Keratinocyte (primary cell): ENCODE measurements around the gene NR1H2.

Source experiments
- CTCF ChIP-seq, 3 experiments: IDR thresholded peaks in 1 of 3; conservative IDR thresholded peaks in 1 of 3; optimal IDR thresholded peaks in 1 of 3; 2 replicates in 2 of 3; 3 replicates in 1 of 3; pipeline versions ENCODE3 to v1.5.1; 2011; ENCODE audit warnings: low read length in 3 of 3, mild to moderate bottlenecking in 3 of 3, moderate library complexity in 2 of 3, control low read depth in 1 of 3, inconsistent platforms in 1 of 3; ENCODE audit not compliant: insufficient read depth in 2 of 3; ENCODE audit errors: extremely low read depth in 1 of 3
- EZH2 ChIP-seq: IDR thresholded peaks from one replicate; pipeline ENCODE4 v1.6.1; 2012; ENCODE audit warnings: inconsistent platforms, mild to moderate bottlenecking, low read length, moderate library complexity

- TF ChIP-seq EZH2 (no peak), CTCF (optimal IDR thresholded peaks at IDR 0.05 in 1 of 3, IDR thresholded peaks at IDR 0.05 in 1 of 3, conservative IDR thresholded peaks at IDR 0.05 in 1 of 3; ENCODE audit: extremely low read depth in 1 of 3, insufficient read depth in 2 of 3, low read length in 3 of 3) (peak; percentile 25 to 53 (median 39))
Observed at GRCh38 chr19:50349277-50350057, 26.8 kb upstream of the NR1H2 start.
